HCT116 (cell line): ENCODE measurements around the gene TTL. TPM values are rescaled to one million over a fixed set of nuclear protein-coding genes. Genes with fewer than 3 reads are reported as not detected.
A peak's percentile ranks its signal among the peaks of the same experiment; 100 is the strongest.

ENCODE experiments used
- ATAC-seq: fragments of 200-7000 bp; cut with Tn5 transposase; 2 replicates; pipeline ENCODE4 v1.9.1; 2020; ENCODE audit warnings: mild to moderate bottlenecking, moderate library complexity
- BruUV-seq: library from RNA; stranded (reverse); fragments of 400-500 nt; replicated peaks from 2 replicates; lab custom pipeline; 2021; lab: Mats Ljungman, UMichigan
- CTCF ChIA-PET: fragments of 300-600 bp; sonication (Branson Sonifier 250); formaldehyde crosslinking; loops from one replicate; lab custom pipeline; 2021; ENCODE audit warnings: antibody characterized with exemption; lab: Charles Lee
- POLR2A ChIA-PET: fragments of 300-600, 350-600 bp; sonication (Branson Sonifier 250); formaldehyde crosslinking; loops from one replicate; lab custom pipeline; 2021; ENCODE audit warnings: antibody characterized with exemption; lab: Charles Lee
- RAD21 ChIA-PET, 2 experiments: fragments of 300-600 bp; sonication (Branson Sonifier 250); formaldehyde crosslinking; loops; one replicate each; lab custom pipeline; 2023; ENCODE audit warnings: low total read pairs in 2 of 2; ENCODE audit not compliant: uncharacterized antibody in 2 of 2, unreplicated experiment in 2 of 2, low non-redundant PET in 1 of 2; lab: Charles Lee
- DNase-seq: peaks from one replicate; pipeline ENCODE4 v3.0.0-alpha.2; 2010; ENCODE audit warnings: low read depth, low spot score
- H2AFZ ChIP-seq: fragments of 200-600 bp; shearing (Covaris generic), sonication (generic); 2 replicates; pipeline ENCODE4 v1.6.1; 2017; ENCODE audit warnings: low read depth, mixed run types, mixed read lengths, antibody characterized with exemption, low read length; ENCODE audit not compliant: poor library complexity, severe bottlenecking
- H3K27ac ChIP-seq: 2 replicates; pipeline ENCODE4 v1.5.1; 2012; ENCODE audit warnings: low read depth, low read length
- H3K27me3 ChIP-seq: fragments of 200-600 bp; sonication (generic); 2 replicates; pipeline ENCODE4 v1.6.1; 2016; ENCODE audit warnings: mixed run types, low read length, mixed read lengths; ENCODE audit not compliant: insufficient read depth
- H3K36me3 ChIP-seq, 2 experiments: fragments of 200-500 bp in 1 of 2; fragments of 200-600 bp in 1 of 2; sonication (Bioruptor generic) in 1 of 2; sonication (generic) in 1 of 2; 2 replicates each; pipeline versions ENCODE4 v1.5.1 to v1.6.1; 2014 to 2016; ENCODE audit warnings: low read length in 2 of 2, inconsistent platforms in 1 of 2, mixed read lengths in 1 of 2, mixed run types in 1 of 2; ENCODE audit not compliant: insufficient read depth in 2 of 2, control insufficient read depth in 1 of 2
- H3K4me1 ChIP-seq, 2 experiments: fragments of 200-600 bp in 1 of 2; sonication (generic) in 1 of 2; 2 replicates each; pipeline versions ENCODE4 v1.5.1 to v1.6.1; 2012 to 2017; ENCODE audit warnings: low read length in 2 of 2, inconsistent platforms in 1 of 2, mild to moderate bottlenecking in 1 of 2, mixed read lengths in 1 of 2, mixed run types in 1 of 2, moderate library complexity in 1 of 2; ENCODE audit not compliant: insufficient read depth in 2 of 2, control insufficient read depth in 1 of 2
- H3K4me2 ChIP-seq: fragments of 200-600 bp; sonication (generic); 2 replicates; pipeline ENCODE4 v1.6.1; 2017; ENCODE audit warnings: mixed run types, low read length, mixed read lengths
- H3K4me3 ChIP-seq, 2 experiments: fragments of 200-600 bp in 1 of 2; sonication (generic) in 1 of 2; replicated peaks in 1 of 2; 2 replicates each; pipeline ENCODE4 v1.5.1; 2011 to 2016; ENCODE audit warnings: low read length in 2 of 2, control low read depth in 1 of 2, low read depth in 1 of 2, mild to moderate bottlenecking in 1 of 2, mixed read lengths in 1 of 2, mixed run types in 1 of 2
- H3K79me2 ChIP-seq: fragments of 200-600 bp; sonication (generic); 2 replicates; pipeline ENCODE4 v1.6.1; 2017; ENCODE audit warnings: mild to moderate bottlenecking, mixed run types, low read length, moderate library complexity, mixed read lengths; ENCODE audit not compliant: insufficient read depth
- H3K9ac ChIP-seq: fragments of 200-600 bp; sonication (generic); 2 replicates; pipeline ENCODE4 v1.6.1; 2016; ENCODE audit warnings: low read length, mixed read lengths
- H3K9me2 ChIP-seq: fragments of 200-600 bp; sonication (generic), shearing (Covaris generic); 2 replicates; pipeline ENCODE4 v1.6.1; 2017; ENCODE audit warnings: mixed run types, mild to moderate bottlenecking, moderate library complexity; ENCODE audit not compliant: insufficient read depth
- H3K9me3 ChIP-seq, 2 experiments: fragments of 200-500 bp in 1 of 2; fragments of 200-600 bp in 1 of 2; sonication (Bioruptor generic) in 1 of 2; sonication (generic) in 1 of 2; 2 replicates each; pipeline ENCODE4 v1.6.1; 2014 to 2017; ENCODE audit warnings: low read length in 2 of 2, mixed read lengths in 2 of 2, inconsistent platforms in 1 of 2, low read depth in 1 of 2, mild to moderate bottlenecking in 1 of 2, mixed run types in 1 of 2, moderate library complexity in 1 of 2; ENCODE audit not compliant: control insufficient read depth in 1 of 2, insufficient read depth in 1 of 2
- H4K20me1 ChIP-seq: fragments of 200-600 bp; sonication (generic), shearing (Covaris generic); 2 replicates; pipeline ENCODE4 v1.6.1; 2017; ENCODE audit warnings: mixed run types, mild to moderate bottlenecking, moderate library complexity; ENCODE audit not compliant: insufficient read depth
- CBX3 ChIP-seq: IDR thresholded peaks from 2 replicates; pipeline ENCODE4 v1.6.1; 2012; ENCODE audit warnings: low read depth
- POLR2AphosphoS5 ChIP-seq: IDR thresholded peaks from 2 replicates; pipeline ENCODE4 v1.6.1; 2011; ENCODE audit warnings: mild to moderate bottlenecking, low read depth, low read length, moderate library complexity
- SRF ChIP-seq: IDR thresholded peaks from 2 replicates; pipeline ENCODE4 v1.6.1; 2012; ENCODE audit warnings: low read depth
- YY1 ChIP-seq: IDR thresholded peaks from 2 replicates; pipeline ENCODE4 v1.6.1; 2011; ENCODE audit warnings: low read length, low read depth, moderate library complexity, mild to moderate bottlenecking; ENCODE audit not compliant: insufficient replicate concordance; ENCODE audit errors: extremely low read depth
- ZNF274 ChIP-seq: fragments of 200-500 bp; sonication (Bioruptor generic); IDR thresholded peaks from 2 replicates; pipeline ENCODE4 v1.6.1; 2014; ENCODE audit warnings: mild to moderate bottlenecking, low read depth, low read length, inconsistent platforms
- intact Hi-C: fragments of 100-400 bp; cut with micrococcal nuclease; formaldehyde crosslinking; loops from 2 replicates; pipeline ENCODE4 v1.10.0; 2022
- total RNA-seq: library from RNA; stranded (reverse); gene quantifications from one replicate; pipeline ENCODE4 v1.2.1, GENCODE V29; 2021; ENCODE audit not compliant: unreplicated experiment
- TF ChIP-seq, protein P1 (sequence below): IDR thresholded peaks from 2 replicates; pipeline ENCODE4 v1.6.1; 2012

TTL gene
- total RNA-seq, 1 experiment from 2014 or later = 58.7 TPM

DNA sequence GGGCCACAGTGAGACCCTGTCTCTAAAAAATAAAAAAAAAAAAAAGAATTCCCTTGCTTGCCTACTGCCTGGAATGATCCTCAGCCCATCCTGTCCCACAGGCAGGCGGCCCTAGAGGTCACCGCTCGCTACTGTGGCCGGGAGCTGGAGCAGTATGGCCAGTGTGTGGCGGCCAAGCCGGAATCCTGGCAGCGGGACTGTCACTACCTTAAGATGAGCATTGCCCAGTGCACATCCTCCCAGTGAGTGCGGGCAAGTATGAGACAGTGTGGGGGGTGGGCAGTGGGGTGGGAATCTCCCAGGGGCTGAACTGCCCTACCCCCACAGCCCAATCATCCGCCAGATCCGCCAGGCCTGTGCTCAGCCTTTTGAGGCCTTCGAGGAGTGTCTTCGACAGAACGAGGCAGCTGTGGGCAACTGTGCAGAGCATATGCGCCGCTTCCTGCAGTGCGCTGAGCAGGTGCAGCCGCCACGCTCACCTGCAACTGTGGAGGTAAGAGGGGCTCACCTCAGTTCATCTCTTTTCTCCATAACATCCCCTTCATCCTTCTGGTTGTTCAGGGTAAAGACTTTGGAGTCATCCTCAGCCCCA lies 104.0 kb downstream of the TTL start:
- peak overlapping the region; percentile 89 to 91 for H3K4me3 ChIP-seq
- no peak for TF ChIP-seq YY1
- TF ChIP-seq, all 23 proteins: peak for 0
- Histone ChIP-seq H4K20me1 (no peaks in the 10 kb centered on the region), H3K27ac (peak overlapping the region; percentile 96; the same call in 1 of the 2 replicates), H3K36me3 (0 out of 4 replicates have a peak, but pooled peaks cover 0 to 2% of the 10 kb centered on the region in 2 experiments), H2AFZ (no peak overlapping the region), H3K4me1 (peaks cover 15 to 28% of the 10 kb centered on the region in 2 experiments), H3K9me3 (no peaks in the 10 kb centered on the region), H3K27me3 (no peaks in the 10 kb centered on the region), H3K79me2 (peaks cover 13% of the 10 kb centered on the region), H3K9ac (peak overlapping the region; percentile 85; the same call in 1 of the 2 replicates), H3K4me2 (peak overlapping the region; percentile 87), H3K9me2 (no peaks in the 10 kb centered on the region)
- BruUV-seq = no TSS peak
- DNase-seq = no peak
- ATAC-seq = no peak
- intact Hi-C loops = no loop called here
- ChIA-PET CTCF (interaction anchor here (3.1 kb wide), 1 partner anchor 141 kb away, joined by 29 read pairs; no protein-coding TSS in a partner anchor), POLR2A (no interaction called here), RAD21 (interaction anchor here in 1 of 2 experiments (1.9 kb wide), 1 partner anchor 140 kb away, joined by 10 read pairs; no protein-coding TSS in a partner anchor)

DNA sequence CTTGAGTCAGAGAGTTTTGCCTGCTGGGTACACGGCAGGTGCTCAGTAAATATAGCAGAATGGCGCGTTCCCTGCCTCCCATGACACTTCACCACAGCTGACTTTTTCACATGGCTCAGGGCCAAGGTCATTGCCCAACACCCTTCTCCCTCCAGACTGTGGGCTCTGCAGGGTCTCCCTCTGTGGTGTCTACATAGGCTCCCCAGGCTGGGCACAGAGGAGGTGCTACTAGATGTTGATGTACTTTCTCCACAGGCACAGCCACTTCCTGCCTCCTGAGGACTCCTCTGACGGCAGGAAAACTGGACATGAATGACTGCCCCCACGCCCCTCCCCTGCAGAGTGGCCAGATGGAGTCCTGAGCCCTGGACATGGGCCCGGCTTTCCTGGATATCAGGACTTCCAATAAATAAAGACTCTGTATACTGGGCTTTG lies 106.7 kb downstream of the TTL start:
- Histone ChIP-seq H3K79me2 (peaks cover 13% of the 10 kb centered on the region), H4K20me1 (no peaks in the 10 kb centered on the region), H3K9me2 (no peaks in the 10 kb centered on the region), H3K36me3 (0 out of 4 replicates have a peak, but pooled peaks cover 0 to 2% of the 10 kb centered on the region in 2 experiments), H2AFZ (no peak overlapping the region), H3K9ac (no peak overlapping the region), H3K4me3 (no peak overlapping the region), H3K27me3 (no peaks in the 10 kb centered on the region), H3K4me1 (peaks cover 5 to 11% of the 10 kb centered on the region in 2 experiments; a peak in 3 of 4 replicates), H3K27ac (no peak overlapping the region), H3K4me2 (no peak overlapping the region), H3K9me3 (no peaks in the 10 kb centered on the region)
- TF ChIP-seq ZNF274 (no peak), POLR2AphosphoS5 (no peak), YY1 (no peak), CBX3 (no peak), SRF (no peak)
- TF ChIP-seq, protein P1, sequence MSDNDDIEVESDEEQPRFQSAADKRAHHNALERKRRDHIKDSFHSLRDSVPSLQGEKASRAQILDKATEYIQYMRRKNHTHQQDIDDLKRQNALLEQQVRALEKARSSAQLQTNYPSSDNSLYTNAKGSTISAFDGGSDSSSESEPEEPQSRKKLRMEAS = no peak
- intact Hi-C loops = no loop called here
- DNase-seq (no peak), ATAC-seq (no peak)
- no TSS peak for BruUV-seq
- ChIA-PET POLR2A (no interaction called here), CTCF (no interaction called here), RAD21 (no interaction called here)

Other genes with a start within 250 kb of the TTL start
- gene ZC3H8, start 227.1 kb upstream of the TTL start, total RNA-seq = 13.4 TPM
- 7.0 TPM for gene ZC3H6, start 206.6 kb upstream of the TTL start, total RNA-seq
- gene RGPD8, start 48.5 kb upstream of the TTL start, total RNA-seq = 11.0 TPM
- 57.7 TPM for gene POLR1B, start 60.3 kb downstream of the TTL start, total RNA-seq
- gene CHCHD5, start 102.5 kb downstream of the TTL start, total RNA-seq = 49.8 TPM
- gene SLC20A1, start 163.8 kb downstream of the TTL start, total RNA-seq = 154 TPM
- gene NT5DC4, start 238.9 kb downstream of the TTL start, total RNA-seq = 0.22 TPM